PC-9 (cell line): Measurements from ENCODE around the gene FGD2.

ENCODE experiments used
- CTCF ChIP-seq: fragments of 200-600 bp; sonication (generic); conservative IDR thresholded peaks from 2 replicates; pipeline ENCODE4 v1.6.1; 2017; ENCODE audit warnings: mixed run types, antibody characterized with exemption, mild to moderate bottlenecking, moderate library complexity
- EZH2 ChIP-seq: fragments of 200-600 bp; sonication (generic); IDR thresholded peaks from 2 replicates; pipeline ENCODE4 v1.8.0; 2017; ENCODE audit warnings: antibody characterized with exemption, low read depth

DNA sequence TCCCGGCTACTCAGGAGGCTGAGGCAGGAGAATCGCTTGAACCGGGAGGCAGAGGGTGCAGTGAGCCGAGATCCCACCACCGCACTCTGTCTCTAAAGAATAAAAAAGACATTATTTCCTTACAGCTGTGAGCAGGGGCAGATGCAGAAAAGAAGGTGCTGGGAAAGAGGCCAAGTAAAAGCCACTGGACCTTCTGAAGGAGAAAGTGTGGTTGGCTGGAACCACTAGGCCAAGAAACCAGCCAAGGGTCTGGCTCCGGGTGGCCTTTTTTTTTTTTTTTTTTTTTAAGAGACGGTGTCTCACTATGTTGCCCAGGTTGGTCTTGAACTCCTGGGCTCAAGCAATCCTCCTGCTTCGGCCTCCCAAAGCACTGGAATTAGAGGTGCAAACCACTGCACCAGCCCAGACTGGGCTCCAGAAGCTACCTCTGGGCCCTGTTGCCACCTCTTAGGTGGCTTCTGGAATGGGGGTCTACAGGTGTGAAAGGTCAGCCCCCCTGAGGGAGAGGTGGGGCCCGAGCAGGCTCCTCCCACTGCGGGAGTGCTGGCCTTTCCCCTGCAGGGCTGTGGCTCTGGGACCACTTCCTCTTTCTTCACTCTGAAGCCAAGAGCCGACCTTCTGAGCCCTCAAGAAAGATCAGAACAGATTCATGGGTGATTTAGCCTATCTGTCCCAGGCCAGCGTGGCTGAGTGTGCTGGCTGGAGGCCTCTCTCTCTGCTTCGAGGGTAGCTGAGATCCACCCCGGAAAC, at the start of gene FGD2:
- no peak for TF ChIP-seq CTCF
- TF ChIP-seq EZH2, result no peak
